GM18517 (cell line): ENCODE data around the gene GZMM.
"Not testable (repeated sequence)": the region's sequence is repeated elsewhere in the genome, so short reads cannot be mapped to it uniquely, and the experiment has no call there.

Experiments used
- ATAC-seq: cut with Tn5 transposase; IDR thresholded peaks from one replicate; pipeline ENCODE4 v1.9.1; 2021; ENCODE audit warnings: mild to moderate bottlenecking, moderate library complexity; ENCODE audit not compliant: unreplicated experiment

The GZMM gene

GRCh38 chr19:580274-580835, 36.5 kb downstream of the GZMM start:
- no peak for ATAC-seq

DNA sequence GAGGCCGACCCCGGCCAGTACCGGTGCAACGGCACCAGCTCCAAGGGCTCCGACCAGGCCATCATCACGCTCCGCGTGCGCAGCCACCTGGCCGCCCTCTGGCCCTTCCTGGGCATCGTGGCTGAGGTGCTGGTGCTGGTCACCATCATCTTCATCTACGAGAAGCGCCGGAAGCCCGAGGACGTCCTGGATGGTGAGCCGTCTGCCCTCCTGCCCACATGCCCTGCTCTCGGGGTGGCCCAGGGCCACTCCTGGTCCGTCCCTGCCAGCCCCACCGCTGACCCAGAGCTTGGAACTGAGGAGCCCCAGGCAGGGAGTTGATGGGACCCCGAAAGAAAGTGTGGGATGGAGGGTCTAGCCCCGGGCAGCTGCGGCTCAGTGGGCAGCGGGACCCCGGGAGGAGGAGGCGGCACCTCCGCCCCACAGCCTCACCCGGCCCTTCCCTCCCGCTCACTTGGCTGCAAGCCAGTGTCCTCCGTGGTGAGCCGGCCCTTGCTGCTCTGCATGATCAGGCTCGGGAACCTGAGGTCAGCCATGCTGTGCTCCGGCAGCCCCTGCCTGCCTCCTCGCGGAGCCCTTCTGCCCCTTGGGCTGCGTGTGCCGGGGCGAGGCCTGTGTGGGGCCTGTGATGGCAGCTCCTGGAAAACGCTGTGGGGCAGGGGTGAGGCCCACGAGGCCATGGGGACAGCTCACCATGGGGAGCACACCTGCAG, 37.7 kb downstream of the GZMM start:
- no peak for ATAC-seq

GRCh38 chr19:582497-583197, 38.8 kb downstream of the GZMM start:
- no peak for ATAC-seq

GRCh38 chr19:583198-583967, 39.5 kb downstream of the GZMM start:
- ATAC-seq = no peak

- no peak for ATAC-seq
Measured at GRCh38 chr19:583968-584239, 40.1 kb downstream of the GZMM start.

- ATAC-seq = no peak
Measured at GRCh38 chr19:584240-585001, 40.6 kb downstream of the GZMM start.

GRCh38 chr19:585146-585545, 41.3 kb downstream of the GZMM start:
- ATAC-seq = not testable (repeated sequence)

GRCh38 chr19:585551-586110, 41.8 kb downstream of the GZMM start:
- ATAC-seq = no peak

DNA sequence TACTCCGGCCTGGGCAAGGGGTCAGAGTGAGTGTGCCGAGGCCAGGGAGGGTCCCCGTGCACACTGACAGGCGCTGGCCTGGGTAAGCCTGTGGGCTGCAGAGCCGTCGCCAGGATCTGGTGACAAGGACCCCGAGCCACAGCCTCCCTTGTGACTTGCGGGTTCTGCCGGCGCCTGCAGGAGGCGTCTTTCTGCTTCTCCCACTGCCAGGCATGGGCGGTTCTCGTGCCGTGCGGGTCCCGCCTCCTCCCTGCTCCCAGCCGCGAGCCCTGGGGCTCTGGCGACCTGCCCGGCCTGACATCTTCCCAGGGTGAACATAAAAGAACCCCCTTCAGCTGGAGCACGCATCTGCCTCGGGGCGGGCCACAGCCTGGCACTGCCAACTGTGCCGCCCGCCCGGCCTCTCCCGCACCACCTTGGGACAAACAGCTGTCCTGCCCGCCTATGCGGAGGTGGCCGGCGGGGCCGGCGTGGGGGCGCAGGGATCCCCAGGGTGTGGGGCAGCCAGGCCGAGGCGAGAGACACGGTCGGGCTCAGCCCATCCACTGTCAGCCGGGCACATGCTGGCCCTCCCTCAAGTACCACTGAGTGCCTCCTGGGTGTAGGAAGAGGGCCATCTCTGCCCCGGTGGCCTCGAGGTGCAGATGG, 44.4 kb downstream of the GZMM start:
- ATAC-seq = no peak

DNA sequence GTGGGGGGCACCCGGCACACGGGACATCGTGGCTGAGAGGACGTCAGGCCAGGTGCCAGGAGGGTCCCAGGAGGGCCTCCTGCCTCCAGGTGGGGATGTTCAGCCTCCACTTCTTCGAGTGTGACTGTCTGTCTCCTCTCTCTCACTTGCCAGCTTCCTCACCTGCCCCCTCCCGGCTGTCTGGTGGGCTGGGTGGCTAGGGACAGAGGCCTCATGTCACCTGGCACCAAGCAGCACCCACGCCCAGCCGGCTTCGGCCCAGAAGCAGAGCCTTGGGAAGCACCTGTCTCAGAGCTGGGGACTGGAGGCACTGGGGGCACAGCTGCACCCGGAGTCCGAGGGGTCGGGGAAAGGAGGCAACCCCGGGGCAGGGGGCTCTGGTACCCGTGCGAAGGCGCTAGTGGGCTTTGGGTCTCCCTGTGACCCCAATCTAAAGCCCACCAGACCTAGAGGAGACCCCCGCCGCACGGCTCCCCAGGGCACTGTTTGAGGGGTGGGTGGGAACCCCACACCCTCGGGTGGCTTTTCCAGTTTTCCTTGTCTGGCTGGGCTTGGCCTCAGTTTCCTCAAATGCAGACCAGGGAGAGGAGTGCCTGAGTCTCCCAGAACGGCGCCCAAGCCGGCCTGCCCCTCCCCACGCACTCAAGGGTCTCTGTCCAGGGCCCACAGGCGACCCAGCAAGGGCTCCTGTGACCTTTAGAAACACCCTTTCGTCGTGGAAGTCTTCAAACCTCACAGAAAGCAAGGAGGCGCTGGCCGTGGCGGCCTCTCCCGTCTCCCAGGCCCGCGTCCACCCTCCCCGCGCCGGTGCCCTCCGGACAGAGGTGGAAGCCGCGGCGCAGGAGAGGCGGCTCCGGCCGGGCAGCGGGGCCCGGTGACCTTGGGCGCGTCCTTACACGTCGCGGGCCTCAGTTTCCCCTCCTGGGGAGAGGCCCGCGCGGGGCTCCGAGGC, 45.2 kb downstream of the GZMM start:
- no peak for ATAC-seq

GRCh38 chr19:589693-590395, 46.0 kb downstream of the GZMM start, which contains the start of gene HCN2:
Gene HCN2, plus strand, starts transcription at chr19:589881. Its CDS starts 65 bp downstream, at chr19:589946.
- ATAC-seq = no peak

DNA sequence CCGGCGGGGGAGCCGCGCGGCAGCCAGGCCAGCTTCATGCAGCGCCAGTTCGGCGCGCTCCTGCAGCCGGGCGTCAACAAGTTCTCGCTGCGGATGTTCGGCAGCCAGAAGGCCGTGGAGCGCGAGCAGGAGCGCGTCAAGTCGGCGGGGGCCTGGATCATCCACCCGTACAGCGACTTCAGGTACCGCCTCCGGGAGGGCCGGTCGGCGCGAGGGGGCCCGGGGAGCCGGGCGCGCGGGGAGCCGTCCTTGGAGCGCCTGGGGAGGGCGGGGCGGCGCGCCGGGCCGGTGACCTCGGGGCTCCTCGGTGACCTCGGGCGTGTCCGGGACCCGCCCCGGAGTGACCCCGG, 46.5 kb downstream of the GZMM start:
- no peak for ATAC-seq

- ATAC-seq = no peak
Measured at GRCh38 chr19:590750-591098, 46.9 kb downstream of the GZMM start.

- ATAC-seq = no peak
Measured at GRCh38 chr19:591099-591958, 47.5 kb downstream of the GZMM start.

DNA sequence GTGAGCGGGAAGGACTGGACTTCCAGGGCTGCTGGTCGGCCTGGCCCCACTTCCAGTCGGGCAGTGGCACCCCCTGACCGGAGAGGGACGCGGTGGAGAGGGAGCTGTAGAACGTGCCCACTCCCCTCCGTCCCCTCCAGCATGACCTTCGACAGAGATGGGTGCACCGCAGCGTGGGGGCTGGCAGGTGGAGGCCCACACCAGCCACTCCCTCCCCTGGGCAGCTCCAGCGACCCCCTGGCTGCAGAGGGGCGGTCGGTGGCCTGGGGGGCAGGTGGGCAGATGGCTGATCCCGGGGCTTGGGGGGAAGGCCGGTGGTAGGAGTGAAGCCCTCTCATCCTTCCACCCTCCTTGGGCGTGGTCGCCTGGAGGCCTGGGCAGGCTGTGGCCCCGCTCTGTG, 48.2 kb downstream of the GZMM start:
- no peak for ATAC-seq

- no peak for ATAC-seq
Measured at GRCh38 chr19:593055-593454, 49.2 kb downstream of the GZMM start.

DNA sequence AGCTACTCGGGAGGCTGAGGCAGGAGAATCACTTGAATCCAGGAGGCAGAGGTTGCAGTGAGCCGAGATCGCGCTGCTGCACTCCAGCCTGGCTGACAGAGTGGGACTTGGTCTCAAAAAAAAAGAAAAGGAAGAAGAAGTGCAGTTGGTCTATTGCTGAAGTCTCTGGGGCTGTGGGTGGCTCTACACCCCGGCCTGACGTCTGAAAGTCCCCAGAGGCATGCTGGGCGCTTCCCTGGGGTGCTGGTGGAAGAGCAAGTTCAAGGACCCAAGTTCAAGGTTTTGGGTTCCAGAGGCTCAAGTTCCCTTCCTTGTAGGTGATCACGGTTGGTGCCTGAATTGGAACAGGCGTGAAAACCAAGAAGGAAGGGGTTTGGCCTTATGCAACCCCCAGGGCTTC, 49.7 kb downstream of the GZMM start:
- no peak for ATAC-seq
